GM12878 (cell line): ENCODE results near the gene RAC2. TPM values are rescaled to one million over a fixed set of nuclear protein-coding genes. Genes with fewer than 3 reads are reported as not detected.

Experiments used
- RCOR1 ChIP-seq: conservative IDR thresholded peaks from 2 replicates; pipeline ENCODE4 v1.6.1; 2012; ENCODE audit warnings: low read depth, low read length, improper control_type of control experiment
- TCF7 ChIP-seq: IDR thresholded peaks from 2 replicates; pipeline ENCODE4 v1.6.1; 2014; ENCODE audit warnings: antibody characterized with exemption, borderline replicate concordance
- ZNF274 ChIP-seq: IDR thresholded peaks from one replicate; pipeline ENCODE4 v1.8.0; 2011; ENCODE audit not compliant: insufficient read length, insufficient read depth
- ZNF384 ChIP-seq: IDR thresholded peaks from 2 replicates; pipeline ENCODE4 v1.6.1; 2012; ENCODE audit warnings: low read depth, mild to moderate bottlenecking, low read length, improper control_type of control experiment, borderline replicate concordance
- polyA plus RNA-seq, 11 experiments: library from polyadenylated mRNA; depleted of rRNA in 4 of 11; unstranded in 6 of 11; stranded (reverse) in 5 of 11; fragments of >200 nt; fragmentation: Nextera tagmentation in 4 of 11; fragmentation: Illumina TruSeq in 1 of 11; extraction: Ambion mirVana in 4 of 11; extraction: Trizol in 1 of 11; gene quantifications; 1 replicate in 1 of 11; 2 replicates in 10 of 11; pipeline versions ENCODE4 v1.2.1 to v1.2.3, GENCODE V29; 2011 to 2016; ENCODE audit warnings: inconsistent platforms in 2 of 11, missing spikeins in 2 of 11, low read depth in 1 of 11
- total RNA-seq, 4 experiments: library from RNA; depleted of rRNA in 3 of 4; stranded (reverse); fragments of >200 nt in 3 of 4; fragmentation: Illumina TruSeq in 1 of 4; extraction: Trizol in 1 of 4; gene quantifications; 2 replicates each; pipeline versions ENCODE4 v1.2.1 to v1.2.3, GENCODE V29; 2013 to 2021
- TF ChIP-seq, protein P1 (sequence below): fragments of 450-650 bp; IDR thresholded peaks from 2 replicates; pipeline ENCODE4 v1.6.1; 2017; ENCODE audit warnings: mild to moderate bottlenecking, low read depth, inconsistent platforms; ENCODE audit not compliant: poor library complexity, severe bottlenecking
- TF ChIP-seq, protein P2 (sequence below): IDR thresholded peaks from 2 replicates; pipeline ENCODE4 v1.6.1; 2012; ENCODE audit warnings: low read depth, low read length, improper control_type of control experiment
- TF ChIP-seq, protein P3 (sequence below): fragments of 450-650 bp; IDR thresholded peaks from 2 replicates; pipeline ENCODE4 v1.6.1; 2017; ENCODE audit warnings: mild to moderate bottlenecking, moderate library complexity
- TF ChIP-seq, protein P4 (sequence below): fragments of 150-350 bp; IDR thresholded peaks from 2 replicates; pipeline ENCODE4 v1.6.1; 2014; ENCODE audit warnings: mild to moderate bottlenecking, low read depth, low read length
- TF ChIP-seq, protein P5 (sequence below): fragments of 150-350 bp; IDR thresholded peaks from 2 replicates; pipeline ENCODE4 v1.6.1; 2016; ENCODE audit warnings: low read depth, low read length
- TF ChIP-seq, protein P6 (sequence below): fragments of 450-650 bp; IDR thresholded peaks from 2 replicates; pipeline ENCODE4 v1.6.1; 2016; ENCODE audit warnings: mild to moderate bottlenecking, moderate library complexity, borderline replicate concordance

Gene RAC2
- total and polyA plus RNA-seq, 10 of the 15 experiments (the other 5 are each of a cell fraction or from before 2014, with no cell fraction given), result 102 to 386 (median 304) TPM

DNA sequence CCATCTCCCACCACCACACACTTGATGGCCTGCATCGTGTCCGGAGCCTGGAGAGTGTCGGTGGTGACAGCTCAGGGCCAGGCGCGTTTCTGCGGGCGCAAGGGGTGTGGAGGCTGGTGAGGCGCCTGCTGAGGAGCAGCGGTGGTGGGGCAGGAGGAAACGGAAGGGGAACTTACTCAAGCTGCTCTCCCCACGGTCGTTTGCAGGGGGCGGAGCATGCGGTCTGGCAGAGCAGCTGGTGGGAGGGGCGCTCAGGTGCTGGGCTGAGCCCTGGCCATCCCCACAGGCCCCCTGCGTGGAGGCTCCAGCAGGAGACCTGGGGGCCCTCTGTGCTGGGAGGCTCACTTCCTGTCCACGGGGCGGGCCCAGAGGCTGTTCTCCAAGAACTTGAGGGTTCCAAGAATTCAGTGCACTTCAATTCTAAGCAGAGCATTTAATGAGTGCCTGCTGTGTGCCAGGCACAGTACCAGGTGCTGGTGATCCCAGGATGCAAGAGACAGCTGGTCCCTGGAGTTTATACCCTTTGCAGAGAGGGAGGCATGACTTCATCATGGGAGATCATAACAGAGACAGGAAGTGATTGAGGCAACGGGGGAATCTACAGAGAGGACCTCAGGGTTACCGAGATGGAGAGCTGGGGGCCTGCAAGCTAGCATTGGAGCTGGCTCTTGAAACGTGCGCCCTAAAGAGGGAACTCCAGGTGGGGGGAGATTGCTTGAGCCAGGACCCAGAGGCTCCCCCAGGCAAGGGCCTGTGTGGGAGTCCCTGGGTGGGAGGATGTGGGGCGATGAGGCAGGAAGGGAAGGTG is at the start of gene RAC2 (continued):
- TF ChIP-seq, protein P1, sequence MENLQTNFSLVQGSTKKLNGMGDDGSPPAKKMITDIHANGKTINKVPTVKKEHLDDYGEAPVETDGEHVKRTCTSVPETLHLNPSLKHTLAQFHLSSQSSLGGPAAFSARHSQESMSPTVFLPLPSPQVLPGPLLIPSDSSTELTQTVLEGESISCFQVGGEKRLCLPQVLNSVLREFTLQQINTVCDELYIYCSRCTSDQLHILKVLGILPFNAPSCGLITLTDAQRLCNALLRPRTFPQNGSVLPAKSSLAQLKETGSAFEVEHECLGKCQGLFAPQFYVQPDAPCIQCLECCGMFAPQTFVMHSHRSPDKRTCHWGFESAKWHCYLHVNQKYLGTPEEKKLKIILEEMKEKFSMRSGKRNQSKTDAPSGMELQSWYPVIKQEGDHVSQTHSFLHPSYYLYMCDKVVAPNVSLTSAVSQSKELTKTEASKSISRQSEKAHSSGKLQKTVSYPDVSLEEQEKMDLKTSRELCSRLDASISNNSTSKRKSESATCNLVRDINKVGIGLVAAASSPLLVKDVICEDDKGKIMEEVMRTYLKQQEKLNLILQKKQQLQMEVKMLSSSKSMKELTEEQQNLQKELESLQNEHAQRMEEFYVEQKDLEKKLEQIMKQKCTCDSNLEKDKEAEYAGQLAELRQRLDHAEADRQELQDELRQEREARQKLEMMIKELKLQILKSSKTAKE, result no peak
- TF ChIP-seq, protein P2, sequence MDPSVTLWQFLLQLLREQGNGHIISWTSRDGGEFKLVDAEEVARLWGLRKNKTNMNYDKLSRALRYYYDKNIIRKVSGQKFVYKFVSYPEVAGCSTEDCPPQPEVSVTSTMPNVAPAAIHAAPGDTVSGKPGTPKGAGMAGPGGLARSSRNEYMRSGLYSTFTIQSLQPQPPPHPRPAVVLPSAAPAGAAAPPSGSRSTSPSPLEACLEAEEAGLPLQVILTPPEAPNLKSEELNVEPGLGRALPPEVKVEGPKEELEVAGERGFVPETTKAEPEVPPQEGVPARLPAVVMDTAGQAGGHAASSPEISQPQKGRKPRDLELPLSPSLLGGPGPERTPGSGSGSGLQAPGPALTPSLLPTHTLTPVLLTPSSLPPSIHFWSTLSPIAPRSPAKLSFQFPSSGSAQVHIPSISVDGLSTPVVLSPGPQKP, result 0 out of 2 replicates have a peak, but pooled peaks have one; percentile 20
- TF ChIP-seq, protein P3, sequence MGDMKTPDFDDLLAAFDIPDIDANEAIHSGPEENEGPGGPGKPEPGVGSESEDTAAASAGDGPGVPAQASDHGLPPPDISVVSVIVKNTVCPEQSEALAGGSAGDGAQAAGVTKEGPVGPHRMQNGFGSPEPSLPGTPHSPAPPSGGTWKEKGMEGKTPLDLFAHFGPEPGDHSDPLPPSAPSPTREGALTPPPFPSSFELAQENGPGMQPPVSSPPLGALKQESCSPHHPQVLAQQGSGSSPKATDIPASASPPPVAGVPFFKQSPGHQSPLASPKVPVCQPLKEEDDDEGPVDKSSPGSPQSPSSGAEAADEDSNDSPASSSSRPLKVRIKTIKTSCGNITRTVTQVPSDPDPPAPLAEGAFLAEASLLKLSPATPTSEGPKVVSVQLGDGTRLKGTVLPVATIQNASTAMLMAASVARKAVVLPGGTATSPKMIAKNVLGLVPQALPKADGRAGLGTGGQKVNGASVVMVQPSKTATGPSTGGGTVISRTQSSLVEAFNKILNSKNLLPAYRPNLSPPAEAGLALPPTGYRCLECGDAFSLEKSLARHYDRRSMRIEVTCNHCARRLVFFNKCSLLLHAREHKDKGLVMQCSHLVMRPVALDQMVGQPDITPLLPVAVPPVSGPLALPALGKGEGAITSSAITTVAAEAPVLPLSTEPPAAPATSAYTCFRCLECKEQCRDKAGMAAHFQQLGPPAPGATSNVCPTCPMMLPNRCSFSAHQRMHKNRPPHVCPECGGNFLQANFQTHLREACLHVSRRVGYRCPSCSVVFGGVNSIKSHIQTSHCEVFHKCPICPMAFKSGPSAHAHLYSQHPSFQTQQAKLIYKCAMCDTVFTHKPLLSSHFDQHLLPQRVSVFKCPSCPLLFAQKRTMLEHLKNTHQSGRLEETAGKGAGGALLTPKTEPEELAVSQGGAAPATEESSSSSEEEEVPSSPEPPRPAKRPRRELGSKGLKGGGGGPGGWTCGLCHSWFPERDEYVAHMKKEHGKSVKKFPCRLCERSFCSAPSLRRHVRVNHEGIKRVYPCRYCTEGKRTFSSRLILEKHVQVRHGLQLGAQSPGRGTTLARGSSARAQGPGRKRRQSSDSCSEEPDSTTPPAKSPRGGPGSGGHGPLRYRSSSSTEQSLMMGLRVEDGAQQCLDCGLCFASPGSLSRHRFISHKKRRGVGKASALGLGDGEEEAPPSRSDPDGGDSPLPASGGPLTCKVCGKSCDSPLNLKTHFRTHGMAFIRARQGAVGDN, result peak; percentile 67
- TF ChIP-seq TCF7 (no peak), ZNF384 (no peak), RCOR1 (0 out of 2 replicates have a peak, but pooled peaks have one; percentile 15), ZNF274 (no peak)
- TF ChIP-seq, protein P4, sequence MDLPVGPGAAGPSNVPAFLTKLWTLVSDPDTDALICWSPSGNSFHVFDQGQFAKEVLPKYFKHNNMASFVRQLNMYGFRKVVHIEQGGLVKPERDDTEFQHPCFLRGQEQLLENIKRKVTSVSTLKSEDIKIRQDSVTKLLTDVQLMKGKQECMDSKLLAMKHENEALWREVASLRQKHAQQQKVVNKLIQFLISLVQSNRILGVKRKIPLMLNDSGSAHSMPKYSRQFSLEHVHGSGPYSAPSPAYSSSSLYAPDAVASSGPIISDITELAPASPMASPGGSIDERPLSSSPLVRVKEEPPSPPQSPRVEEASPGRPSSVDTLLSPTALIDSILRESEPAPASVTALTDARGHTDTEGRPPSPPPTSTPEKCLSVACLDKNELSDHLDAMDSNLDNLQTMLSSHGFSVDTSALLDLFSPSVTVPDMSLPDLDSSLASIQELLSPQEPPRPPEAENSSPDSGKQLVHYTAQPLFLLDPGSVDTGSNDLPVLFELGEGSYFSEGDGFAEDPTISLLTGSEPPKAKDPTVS, result no peak
- TF ChIP-seq, protein P5, sequence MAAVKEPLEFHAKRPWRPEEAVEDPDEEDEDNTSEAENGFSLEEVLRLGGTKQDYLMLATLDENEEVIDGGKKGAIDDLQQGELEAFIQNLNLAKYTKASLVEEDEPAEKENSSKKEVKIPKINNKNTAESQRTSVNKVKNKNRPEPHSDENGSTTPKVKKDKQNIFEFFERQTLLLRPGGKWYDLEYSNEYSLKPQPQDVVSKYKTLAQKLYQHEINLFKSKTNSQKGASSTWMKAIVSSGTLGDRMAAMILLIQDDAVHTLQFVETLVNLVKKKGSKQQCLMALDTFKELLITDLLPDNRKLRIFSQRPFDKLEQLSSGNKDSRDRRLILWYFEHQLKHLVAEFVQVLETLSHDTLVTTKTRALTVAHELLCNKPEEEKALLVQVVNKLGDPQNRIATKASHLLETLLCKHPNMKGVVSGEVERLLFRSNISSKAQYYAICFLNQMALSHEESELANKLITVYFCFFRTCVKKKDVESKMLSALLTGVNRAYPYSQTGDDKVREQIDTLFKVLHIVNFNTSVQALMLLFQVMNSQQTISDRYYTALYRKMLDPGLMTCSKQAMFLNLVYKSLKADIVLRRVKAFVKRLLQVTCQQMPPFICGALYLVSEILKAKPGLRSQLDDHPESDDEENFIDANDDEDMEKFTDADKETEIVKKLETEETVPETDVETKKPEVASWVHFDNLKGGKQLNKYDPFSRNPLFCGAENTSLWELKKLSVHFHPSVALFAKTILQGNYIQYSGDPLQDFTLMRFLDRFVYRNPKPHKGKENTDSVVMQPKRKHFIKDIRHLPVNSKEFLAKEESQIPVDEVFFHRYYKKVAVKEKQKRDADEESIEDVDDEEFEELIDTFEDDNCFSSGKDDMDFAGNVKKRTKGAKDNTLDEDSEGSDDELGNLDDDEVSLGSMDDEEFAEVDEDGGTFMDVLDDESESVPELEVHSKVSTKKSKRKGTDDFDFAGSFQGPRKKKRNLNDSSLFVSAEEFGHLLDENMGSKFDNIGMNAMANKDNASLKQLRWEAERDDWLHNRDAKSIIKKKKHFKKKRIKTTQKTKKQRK, result no peak
- TF ChIP-seq, protein P6, sequence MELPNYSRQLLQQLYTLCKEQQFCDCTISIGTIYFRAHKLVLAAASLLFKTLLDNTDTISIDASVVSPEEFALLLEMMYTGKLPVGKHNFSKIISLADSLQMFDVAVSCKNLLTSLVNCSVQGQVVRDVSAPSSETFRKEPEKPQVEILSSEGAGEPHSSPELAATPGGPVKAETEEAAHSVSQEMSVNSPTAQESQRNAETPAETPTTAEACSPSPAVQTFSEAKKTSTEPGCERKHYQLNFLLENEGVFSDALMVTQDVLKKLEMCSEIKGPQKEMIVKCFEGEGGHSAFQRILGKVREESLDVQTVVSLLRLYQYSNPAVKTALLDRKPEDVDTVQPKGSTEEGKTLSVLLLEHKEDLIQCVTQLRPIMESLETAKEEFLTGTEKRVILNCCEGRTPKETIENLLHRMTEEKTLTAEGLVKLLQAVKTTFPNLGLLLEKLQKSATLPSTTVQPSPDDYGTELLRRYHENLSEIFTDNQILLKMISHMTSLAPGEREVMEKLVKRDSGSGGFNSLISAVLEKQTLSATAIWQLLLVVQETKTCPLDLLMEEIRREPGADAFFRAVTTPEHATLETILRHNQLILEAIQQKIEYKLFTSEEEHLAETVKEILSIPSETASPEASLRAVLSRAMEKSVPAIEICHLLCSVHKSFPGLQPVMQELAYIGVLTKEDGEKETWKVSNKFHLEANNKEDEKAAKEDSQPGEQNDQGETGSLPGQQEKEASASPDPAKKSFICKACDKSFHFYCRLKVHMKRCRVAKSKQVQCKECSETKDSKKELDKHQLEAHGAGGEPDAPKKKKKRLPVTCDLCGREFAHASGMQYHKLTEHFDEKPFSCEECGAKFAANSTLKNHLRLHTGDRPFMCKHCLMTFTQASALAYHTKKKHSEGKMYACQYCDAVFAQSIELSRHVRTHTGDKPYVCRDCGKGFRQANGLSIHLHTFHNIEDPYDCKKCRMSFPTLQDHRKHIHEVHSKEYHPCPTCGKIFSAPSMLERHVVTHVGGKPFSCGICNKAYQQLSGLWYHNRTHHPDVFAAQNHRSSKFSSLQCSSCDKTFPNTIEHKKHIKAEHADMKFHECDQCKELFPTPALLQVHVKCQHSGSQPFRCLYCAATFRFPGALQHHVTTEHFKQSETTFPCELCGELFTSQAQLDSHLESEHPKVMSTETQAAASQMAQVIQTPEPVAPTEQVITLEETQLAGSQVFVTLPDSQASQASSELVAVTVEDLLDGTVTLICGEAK, result peak; percentile 81
